ENCODE data around the gene SIK2.

Gene SIK2

DNA sequence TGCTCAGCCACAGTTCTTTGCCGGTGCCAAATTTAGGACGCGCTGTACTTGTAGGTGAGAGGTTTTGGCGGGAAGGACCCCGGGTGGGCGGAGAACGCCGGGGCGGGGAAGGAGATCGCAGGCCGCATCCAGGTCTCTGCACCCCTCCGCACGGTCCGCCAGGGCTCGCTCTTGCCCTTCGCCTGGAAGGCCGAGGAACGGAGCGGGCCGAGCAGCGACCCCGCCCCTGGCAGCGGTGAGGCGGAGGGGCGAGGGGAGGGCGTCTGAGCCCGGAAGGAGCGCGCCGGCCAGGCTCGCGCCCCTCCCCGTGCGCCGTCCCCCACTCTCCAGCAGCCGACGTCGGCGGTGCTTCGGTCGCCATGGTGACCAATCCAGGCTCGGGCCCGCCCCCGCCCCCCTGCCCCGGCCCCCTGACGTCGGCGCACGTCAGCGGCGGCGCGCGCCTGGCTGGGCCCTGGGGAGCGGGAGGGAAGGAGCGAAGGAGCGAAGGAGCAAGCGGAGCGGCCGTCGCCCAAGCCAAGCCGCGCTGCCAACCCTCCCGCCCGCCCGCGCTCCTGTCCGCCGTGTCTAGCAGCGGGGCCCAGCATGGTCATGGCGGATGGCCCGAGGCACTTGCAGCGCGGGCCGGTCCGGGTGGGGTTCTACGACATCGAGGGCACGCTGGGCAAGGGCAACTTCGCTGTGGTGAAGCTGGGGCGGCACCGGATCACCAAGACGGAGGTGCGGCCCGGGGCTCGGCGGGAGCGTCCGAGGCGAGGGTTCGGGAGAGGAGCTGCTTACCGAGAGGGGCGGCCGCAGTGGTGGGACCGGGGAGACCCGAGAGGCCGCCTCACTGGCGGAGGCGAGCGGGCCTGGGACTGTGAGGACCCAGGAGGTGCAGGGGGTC lies at the start of gene SIK2:
Gene SIK2, plus strand, starts transcription at position 471 of the 886 bp plus-strand sequence. Its CDS starts 115 bp downstream, at position 586.
- TF ChIP-seq, protein P1, sequence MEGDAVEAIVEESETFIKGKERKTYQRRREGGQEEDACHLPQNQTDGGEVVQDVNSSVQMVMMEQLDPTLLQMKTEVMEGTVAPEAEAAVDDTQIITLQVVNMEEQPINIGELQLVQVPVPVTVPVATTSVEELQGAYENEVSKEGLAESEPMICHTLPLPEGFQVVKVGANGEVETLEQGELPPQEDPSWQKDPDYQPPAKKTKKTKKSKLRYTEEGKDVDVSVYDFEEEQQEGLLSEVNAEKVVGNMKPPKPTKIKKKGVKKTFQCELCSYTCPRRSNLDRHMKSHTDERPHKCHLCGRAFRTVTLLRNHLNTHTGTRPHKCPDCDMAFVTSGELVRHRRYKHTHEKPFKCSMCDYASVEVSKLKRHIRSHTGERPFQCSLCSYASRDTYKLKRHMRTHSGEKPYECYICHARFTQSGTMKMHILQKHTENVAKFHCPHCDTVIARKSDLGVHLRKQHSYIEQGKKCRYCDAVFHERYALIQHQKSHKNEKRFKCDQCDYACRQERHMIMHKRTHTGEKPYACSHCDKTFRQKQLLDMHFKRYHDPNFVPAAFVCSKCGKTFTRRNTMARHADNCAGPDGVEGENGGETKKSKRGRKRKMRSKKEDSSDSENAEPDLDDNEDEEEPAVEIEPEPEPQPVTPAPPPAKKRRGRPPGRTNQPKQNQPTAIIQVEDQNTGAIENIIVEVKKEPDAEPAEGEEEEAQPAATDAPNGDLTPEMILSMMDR (IDR thresholded peaks at IDR 0.05; ENCODE audit: borderline replicate concordance, insufficient read depth, low read depth, low read length): peak; percentile 99
- peak within 1 kb of the TSS; percentile 95 for H3K4me3 ChIP-seq (ENCODE audit: low read depth, low read length)

DNA sequence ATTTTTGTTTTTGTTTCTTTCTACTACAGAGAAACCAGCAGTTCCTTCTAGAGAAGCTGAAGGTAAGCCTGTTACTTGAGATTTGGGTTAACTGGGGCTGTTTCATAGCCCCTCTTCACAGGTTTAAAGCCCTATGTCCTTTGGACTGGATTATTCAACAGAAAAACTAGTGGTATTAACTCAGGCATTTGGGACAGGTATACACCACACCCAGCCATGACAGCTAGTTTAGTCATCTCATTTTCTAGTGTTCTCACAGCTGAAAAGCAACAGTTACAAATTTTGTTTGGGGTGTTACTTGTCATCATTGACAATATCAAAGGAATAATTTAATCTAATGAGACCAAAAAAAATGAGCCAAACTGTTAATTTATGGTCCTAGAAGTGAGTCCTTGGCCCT lies 47.7 kb upstream of the SIK2 start:
- TF ChIP-seq, protein P1 (IDR thresholded peaks at IDR 0.05; ENCODE audit: borderline replicate concordance, insufficient read depth, low read depth, low read length): no peak
- no peak overlapping the region for H3K4me3 ChIP-seq (ENCODE audit: low read depth, low read length)

DNA sequence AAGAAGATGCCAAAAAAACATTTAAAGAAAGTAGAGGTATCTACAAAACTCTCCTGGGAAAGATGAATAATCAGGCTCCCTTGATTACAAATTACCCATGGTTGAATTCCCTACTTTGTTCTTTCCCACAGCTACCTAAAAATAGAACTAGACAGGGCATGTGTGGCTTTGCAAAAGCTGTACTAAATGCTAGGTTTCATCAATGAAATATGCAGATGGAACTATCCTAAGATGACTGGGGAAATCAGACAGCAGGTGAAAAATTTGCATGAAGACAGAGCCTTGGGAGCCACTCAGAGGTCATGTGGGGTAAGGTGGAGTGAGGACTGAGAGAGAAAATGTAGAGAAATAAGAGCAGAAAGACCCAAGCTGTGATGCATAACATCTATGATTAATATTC lies 47.0 kb upstream of the SIK2 start:
- TF ChIP-seq, protein P1 (IDR thresholded peaks at IDR 0.05; ENCODE audit: borderline replicate concordance, insufficient read depth, low read depth, low read length): no peak

DNA sequence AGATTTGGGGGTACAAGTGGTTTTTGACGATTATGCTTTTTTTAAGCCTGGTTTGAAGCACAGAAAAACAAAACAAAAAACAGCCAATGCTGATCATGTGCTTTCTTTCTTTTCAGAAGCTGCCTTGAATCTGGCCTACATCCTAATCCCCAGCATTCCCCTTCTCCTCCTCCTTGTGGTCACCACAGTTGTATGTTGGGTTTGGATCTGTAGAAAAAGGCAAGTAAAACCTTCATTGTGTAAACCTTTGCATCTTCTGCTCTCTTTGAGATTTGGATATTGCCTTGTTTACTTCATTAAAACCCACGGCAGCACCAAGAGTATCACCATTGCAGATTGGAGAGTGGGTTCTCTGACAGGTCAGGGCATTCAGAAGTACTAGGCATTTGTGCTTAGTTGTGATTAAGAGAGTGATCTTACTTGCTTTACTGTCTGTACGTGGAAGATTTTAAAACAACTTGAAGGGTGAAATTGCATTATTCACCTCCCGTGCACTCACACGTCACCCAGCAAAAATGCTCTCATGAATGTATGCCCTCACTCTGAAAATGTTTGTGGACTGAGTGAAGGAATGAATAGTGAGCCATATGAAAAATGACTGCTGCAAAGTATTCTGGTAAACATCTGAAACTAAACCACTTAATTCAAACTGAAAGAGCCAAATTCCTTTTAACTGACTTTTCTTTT lies 44.7 kb upstream of the SIK2 start:
- TF ChIP-seq, protein P1 (IDR thresholded peaks at IDR 0.05; ENCODE audit: borderline replicate concordance, insufficient read depth, low read depth, low read length): no peak
- no peak overlapping the region for H3K4me3 ChIP-seq (ENCODE audit: low read depth, low read length)

More for the DNA sequence above, 47.0 kb upstream of the SIK2 start:
- no peak overlapping the region for H3K4me3 ChIP-seq (ENCODE audit: low read depth, low read length)

DNA sequence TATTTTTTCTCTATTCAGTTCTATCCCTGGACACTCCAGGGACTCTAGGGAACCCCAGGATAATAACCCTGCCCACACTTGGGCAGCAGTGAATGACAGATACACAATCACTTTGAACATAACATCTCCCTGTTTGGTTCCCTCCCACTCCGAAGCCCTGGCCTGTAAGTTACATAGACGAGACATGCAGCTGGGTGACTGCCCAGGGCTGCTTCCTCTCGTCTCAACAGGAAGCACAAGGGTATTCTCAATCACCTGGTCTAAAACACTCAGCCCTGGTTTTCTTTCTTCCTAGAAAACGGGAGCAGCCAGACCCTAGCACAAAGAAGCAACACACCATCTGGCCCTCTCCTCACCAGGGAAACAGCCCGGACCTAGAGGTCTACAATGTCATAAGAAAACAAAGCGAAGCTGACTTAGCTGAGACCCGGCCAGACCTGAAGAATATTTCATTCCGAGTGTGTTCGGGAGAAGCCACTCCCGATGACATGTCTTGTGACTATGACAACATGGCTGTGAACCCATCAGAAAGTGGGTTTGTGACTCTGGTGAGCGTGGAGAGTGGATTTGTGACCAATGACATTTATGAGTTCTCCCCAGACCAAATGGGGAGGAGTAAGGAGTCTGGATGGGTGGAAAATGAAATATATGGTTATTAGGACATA lies 42.3 kb upstream of the SIK2 start:
- no peak overlapping the region for H3K4me3 ChIP-seq (ENCODE audit: low read depth, low read length)
- TF ChIP-seq, protein P1 (IDR thresholded peaks at IDR 0.05; ENCODE audit: borderline replicate concordance, insufficient read depth, low read depth, low read length): no peak

DNA sequence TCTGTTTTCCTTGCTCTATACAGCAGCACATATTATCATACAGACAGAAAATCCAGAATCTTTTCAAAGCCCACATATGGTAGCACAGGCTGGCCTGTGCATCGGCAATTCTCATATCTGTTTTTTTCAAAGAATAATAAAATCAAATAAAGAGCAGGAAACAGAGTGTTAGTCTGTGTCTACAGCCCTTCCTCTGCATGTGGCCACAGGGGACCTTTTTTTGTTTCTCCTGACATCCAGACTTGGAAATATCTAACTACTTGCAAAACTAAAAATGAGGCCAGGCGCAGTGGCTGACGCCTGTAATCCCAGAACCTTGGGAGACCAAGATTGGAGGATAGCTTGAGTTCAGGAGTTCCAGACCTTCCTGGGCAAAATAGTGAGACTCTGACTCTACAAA lies 41.4 kb upstream of the SIK2 start:
- H3K4me3 ChIP-seq (ENCODE audit: low read depth, low read length): no peak overlapping the region
- TF ChIP-seq, protein P1 (IDR thresholded peaks at IDR 0.05; ENCODE audit: borderline replicate concordance, insufficient read depth, low read depth, low read length): no peak
